Bronchial smooth muscle cell (primary cell): Measurements from ENCODE around the gene NUSAP1. TPM values are rescaled to one million over a fixed set of nuclear protein-coding genes. Genes with fewer than 3 reads are reported as not detected.

ENCODE experiments used
- total RNA-seq: library from RNA; depleted of rRNA; stranded (reverse); fragments of >200 nt; gene quantifications from 2 replicates; pipeline ENCODE4 v1.2.1, GENCODE V29; 2014

The NUSAP1 gene, protein sequence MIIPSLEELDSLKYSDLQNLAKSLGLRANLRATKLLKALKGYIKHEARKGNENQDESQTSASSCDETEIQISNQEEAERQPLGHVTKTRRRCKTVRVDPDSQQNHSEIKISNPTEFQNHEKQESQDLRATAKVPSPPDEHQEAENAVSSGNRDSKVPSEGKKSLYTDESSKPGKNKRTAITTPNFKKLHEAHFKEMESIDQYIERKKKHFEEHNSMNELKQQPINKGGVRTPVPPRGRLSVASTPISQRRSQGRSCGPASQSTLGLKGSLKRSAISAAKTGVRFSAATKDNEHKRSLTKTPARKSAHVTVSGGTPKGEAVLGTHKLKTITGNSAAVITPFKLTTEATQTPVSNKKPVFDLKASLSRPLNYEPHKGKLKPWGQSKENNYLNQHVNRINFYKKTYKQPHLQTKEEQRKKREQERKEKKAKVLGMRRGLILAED
- total RNA-seq = 11.1 and 11.7 TPM in 2 replicates

GRCh38 chr15:41332194-41333025, at the start of gene NUSAP1, which contains the start of gene OIP5:
Gene NUSAP1, plus strand, starts transcription at chr15:41332881. Its CDS starts 77 bp downstream, at chr15:41332958.
Gene OIP5, minus strand, starts transcription at chr15:41332591. Its CDS starts 30 bp downstream, at chr15:41332561.

GRCh38 chr15:41416742-41417417, 84.2 kb downstream of the NUSAP1 start, which contains the start of gene RTF1:
Gene RTF1, plus strand, starts transcription at chr15:41417095. Its CDS starts 21 bp downstream, at chr15:41417116.

Other genes with a start within 250 kb of the NUSAP1 start
- gene INO80, start 216.6 kb upstream of the NUSAP1 start, total RNA-seq = 16.7 and 17.8 TPM in 2 replicates
- gene EXD1, start 102.1 kb upstream of the NUSAP1 start, total RNA-seq = under 0.01 TPM in 1 of 2 replicates, not detected in the other
- 66.3 and 66.4 TPM in 2 replicates for gene CHP1, start 101.6 kb upstream of the NUSAP1 start, total RNA-seq
- gene OIP5, start 290 bp upstream of the NUSAP1 start, total RNA-seq = 0.17 and 1.3 TPM in 2 replicates
- gene NDUFAF1, start 69.6 kb downstream of the NUSAP1 start, total RNA-seq = 13.7 and 25.8 TPM in 2 replicates
- gene RTF1, start 84.2 kb downstream of the NUSAP1 start, total RNA-seq = 8.2 and 15.0 TPM in 2 replicates
- gene ITPKA, start 161.0 kb downstream of the NUSAP1 start, total RNA-seq = 5.2 TPM in 2 replicates
- gene LTK, start 180.9 kb downstream of the NUSAP1 start, total RNA-seq = 0.17 and 0.63 TPM in 2 replicates
- 13.7 and 16.0 TPM in 2 replicates for gene RPAP1, start 211.4 kb downstream of the NUSAP1 start, total RNA-seq
- 11.8 and 16.9 TPM in 2 replicates for gene TYRO3, start 226.3 kb downstream of the NUSAP1 start, total RNA-seq